ENCODE data around the gene PPP1R10.

PPP1R10 gene

GRCh38 chr6:30619561-30619960 lies 2.5 kb upstream of the PPP1R10 start:
- no peak for DNase-seq (ENCODE audit: low read depth)

DNA sequence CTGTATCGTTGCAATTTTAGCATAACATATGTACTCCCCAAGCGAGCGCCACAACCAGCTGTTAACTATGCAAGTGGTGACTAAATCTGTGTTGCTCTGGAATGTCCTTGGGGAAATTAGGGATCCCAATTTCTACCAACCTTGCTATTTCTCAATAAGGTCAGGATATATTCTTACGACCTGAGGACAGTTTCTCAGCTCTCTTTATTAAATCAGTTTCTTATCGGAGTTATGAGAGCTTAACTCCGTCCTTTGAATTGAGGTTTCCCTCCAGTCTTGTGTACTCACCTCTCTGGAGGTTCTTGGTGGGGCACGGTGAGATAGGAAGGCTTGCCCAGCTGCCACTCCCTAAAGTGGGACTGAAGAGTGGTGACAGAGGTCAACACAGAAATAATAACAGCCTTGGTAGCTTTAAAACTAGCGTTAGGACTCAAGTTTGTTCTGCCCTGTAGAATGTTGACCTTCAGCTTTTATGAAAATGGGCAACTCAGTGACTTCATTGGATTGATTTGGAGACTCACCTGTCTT lies 1.3 kb upstream of the PPP1R10 start:
- no peak for DNase-seq (ENCODE audit: low read depth)

DNA sequence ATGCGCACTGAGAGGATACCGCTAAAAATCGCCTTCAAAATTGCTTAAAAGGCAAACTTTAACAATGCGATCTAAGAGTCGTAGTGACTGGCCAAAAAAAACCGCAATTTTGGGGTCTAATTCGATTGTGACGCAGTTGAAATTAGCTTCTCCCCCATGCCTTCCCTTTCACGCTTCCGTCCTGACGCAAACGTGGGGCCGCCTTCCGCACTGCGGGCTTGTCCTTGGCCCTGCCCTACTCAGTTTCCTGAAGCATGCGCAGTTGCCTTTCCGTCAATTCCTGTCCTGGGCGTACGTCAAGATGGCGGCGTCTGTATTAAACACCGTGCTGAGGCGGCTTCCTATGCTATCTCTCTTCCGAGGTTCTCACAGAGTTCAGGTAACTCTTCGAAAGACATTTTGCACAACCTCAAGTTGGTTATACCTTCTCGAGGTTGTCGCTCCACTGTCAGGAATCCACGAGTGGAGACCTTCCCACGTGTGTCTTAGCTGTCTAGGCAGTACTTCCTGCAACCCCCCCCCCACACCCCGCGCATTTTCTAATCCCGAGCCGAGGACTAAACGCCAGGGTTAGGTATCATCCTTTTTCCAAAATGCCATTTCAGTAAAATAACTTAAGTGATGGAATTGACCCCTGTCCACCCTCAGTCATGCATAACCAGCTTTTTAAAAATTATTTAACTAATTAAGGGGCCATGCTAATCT lies 674 bp upstream of the PPP1R10 start, which contains the start of gene MRPS18B:
Gene MRPS18B, plus strand, starts transcription at position 276 of the 705 bp plus-strand sequence. Its CDS starts 26 bp downstream, at position 302.
- DNase-seq (ENCODE audit: low read depth): peak; percentile 98

DNA sequence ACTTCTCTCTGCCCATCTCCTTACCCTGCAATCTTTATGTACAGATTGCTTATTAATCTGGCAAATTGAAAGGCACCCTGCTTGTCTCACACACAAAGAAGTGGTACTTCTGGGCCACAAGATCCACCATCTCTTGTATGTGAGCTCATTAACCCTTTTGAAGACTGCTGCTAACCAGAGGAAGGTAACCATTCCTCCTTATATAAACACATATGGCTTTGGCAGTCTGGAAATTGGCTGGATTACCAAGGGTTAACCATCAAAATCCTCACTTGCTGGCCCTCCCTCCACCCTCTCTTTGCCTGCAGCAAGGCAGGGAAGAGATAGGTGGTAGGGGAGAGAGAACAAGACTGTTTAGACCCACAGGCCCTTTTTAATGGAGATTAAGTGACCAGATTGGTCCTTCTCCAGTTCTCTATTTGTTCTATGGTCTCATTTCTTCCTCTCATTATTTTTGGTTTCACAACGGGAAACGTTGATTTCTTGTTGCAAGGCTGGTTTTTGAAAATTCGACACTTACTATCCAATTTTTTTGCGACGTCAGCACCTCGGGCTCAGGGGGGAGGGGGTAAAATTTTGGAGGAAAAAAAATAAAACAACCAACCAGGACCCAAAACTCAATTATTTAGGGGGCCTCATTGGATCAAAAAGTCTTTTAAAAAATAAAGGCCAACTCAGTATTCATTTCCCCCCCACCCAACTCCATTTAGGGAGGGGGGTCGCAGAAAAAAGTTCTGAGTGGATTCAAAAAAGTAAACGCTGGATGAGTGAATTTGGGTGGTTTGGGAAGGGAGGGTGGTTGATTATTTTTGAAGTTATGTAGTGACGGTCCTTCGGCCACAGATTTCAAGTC lies 859 bp downstream of the PPP1R10 start:
- DNase-seq (ENCODE audit: low read depth): peak; percentile 27

GRCh38 chr6:30615219-30615957 lies 1.7 kb downstream of the PPP1R10 start:
- no peak for DNase-seq (ENCODE audit: low read depth)

DNA sequence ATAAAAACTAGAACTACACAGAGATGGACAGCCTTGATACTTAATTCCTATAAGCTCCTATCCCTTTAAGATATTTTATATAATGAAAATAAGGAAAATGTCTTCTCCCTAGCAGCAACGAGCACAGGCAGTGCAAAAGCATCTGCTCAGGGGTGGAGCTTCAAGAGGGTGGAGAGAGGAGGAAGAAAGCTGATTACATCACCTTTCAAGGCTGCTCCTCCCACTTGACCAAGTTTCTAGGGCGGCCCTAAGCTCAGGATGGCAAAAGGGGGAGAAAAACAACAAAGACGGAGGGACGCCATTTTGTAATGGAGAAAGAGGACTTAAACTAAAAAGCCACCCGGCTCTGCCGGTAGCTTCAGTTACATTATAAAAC lies 2.2 kb downstream of the PPP1R10 start:
- peak; percentile 82 for DNase-seq (ENCODE audit: low read depth)

DNA sequence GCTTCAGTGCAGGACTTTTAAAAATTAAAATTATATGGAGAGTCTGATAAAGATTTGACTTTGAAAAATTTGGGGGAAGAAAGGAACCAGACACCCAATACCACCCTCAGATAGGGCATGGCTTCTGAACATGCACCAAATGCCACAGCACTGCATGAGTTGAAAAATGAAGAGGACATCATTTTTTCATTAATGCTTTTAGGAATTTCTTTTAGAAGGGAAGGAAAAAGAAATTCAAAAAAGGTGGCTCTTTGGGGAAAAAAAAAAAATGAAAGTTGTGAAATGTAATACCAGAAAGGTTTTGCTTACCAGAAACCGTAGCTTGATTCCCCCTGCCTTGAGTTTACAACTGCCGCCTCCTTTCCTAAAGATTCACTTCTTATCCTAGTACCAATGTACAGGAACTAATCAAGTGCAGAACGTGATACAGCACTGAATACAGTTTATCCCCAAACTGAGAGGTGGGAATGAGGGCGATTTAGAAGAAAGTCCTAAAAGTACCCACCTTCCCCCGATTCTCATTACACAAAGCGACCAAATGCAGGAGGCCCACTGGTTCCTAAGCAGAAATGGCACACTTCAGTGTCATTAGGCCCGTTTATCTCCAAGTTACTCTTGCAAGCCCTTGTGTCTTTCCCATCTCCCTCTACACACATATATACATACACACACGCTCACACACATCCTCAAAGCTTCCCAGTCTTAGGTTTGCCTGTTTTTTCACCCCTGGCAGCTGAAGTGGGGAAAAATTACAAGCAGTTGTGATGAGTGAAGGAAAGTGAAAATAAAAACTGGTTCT lies 2.8 kb downstream of the PPP1R10 start:
- DNase-seq (ENCODE audit: low read depth): no peak

DNA sequence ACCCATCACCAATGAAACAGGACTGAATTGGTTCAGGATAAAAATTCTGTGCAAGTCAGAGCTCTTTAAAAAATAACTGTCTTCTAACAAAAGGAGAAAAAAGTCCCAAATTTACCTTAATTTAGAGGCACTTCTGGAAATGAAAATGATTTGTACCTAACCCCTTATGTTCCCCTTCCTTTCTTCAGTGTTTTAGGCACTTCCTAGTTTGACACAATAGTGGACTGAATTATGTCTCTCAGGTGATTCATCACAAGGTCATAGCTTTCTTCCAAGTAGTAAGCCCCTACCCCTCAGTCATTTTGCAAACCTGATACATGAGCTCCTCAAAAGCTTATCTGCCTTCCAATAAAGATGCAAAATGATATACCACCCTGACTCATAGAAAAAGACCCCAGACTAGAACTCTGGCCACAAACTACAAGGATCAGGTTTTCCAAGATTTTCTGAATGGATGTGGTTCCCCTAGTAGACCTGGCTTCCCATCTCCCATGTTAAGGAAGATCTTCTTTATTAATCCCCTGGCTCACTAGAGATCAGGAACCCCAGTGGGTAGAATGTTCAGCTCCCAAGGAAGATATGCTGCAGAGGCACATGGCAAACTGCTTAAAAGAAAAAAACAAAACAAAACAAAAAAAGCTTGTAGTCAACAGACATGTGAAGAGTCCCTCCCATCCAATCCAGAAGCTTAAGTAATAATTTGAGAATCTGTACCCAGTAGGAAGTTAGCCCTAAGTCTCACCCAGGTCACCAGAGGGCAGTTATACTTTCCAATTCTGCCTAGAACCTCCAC lies 3.6 kb downstream of the PPP1R10 start:
- DNase-seq (ENCODE audit: low read depth): no peak

- no peak for DNase-seq (ENCODE audit: low read depth)
Measured at GRCh38 chr6:30612687-30613248, 4.3 kb downstream of the PPP1R10 start.

DNA sequence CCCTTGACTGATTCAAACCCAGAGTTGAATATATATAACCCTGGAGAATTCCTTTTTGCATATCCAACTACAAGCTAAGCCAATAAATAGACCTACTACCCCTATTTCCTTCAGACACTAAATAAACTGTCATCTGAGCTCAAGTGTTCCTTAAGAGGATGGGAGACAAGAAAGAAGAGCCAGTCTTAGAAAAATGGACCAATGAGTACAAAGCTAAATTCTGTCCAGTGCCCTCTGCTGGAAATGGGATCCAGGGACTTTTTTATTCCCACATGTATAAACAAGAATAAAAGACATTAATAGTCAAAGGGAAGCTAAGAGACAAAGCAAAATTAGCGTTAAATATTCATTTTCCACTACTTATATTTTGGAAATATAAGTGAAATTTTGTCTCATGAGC lies 4.8 kb downstream of the PPP1R10 start:
- DNase-seq (ENCODE audit: low read depth): no peak

GRCh38 chr6:30611856-30612194 lies 5.2 kb downstream of the PPP1R10 start:
- DNase-seq (ENCODE audit: low read depth): no peak

DNA sequence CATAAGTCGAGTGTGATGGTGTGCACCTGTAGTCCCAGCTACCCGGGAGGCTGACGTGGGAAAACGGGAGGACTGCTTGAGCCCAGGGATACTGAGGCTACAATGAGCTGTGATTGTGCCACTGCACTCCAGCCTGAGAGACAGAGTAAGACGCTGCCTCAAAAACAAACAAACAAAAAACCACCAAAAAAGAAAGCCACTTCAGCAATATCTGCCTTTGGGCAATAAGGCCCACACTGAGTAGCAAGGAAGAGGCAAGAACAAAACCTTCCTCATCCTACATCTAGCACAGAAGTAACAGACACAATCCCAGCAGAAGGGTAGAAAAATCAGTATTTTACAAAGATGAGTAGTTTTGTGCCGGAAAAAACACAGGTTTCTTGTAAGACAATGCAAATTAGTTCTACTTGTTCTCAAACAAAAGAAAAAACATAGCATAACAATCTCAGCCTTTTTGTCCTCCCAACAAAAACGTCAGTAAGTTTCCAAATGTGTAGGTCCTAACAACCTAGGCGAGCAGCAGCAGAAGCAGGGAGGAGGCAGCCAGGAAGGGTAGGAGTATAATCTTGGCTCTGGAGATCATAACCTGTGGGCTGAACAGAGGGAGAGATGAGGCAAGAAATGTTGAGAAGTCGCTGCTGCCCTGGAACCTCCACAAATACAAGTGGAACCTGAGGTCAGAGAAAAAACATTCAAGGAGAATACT lies 5.7 kb downstream of the PPP1R10 start:
- DNase-seq (ENCODE audit: low read depth): no peak

DNA sequence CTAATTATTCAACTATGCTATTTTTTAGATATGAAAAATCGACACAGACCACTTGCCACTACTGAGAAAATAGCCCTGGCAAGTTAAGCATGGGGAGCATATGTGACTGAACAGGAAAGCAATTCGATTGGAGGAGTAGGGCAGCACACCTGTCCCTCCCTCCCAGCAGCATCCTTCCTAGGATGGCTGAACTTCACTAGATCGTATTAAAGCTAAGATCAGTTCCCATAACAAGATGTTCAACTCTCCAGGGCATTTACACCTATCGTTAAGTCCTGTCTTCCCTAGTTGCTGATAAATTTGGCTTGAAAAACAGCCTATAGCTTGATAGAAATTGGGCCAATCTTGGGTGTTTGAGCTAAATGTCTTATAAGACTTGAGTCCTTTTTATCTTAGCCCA lies 7.0 kb downstream of the PPP1R10 start:
- DNase-seq (ENCODE audit: low read depth): no peak

DNA sequence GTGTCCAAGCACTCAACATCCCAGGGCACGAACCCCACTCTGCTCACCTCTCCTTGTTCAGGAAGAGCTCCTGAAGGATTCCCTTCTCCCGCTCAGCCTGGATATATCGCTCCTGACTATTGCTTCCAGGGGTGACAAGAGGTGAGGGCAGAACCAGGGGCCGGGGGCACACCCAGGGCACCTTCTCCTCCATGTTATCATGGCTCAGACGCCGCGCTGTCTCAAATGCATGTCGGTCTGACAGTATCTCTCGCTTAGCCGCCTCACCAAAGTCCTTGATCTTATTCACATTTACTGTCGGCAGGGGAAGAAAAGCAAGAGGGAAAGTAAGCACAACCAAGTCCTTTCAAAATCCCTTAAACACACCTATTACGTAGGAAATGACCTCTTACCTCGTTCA lies 13.1 kb downstream of the PPP1R10 start:
- DNase-seq (ENCODE audit: low read depth): no peak

DNA sequence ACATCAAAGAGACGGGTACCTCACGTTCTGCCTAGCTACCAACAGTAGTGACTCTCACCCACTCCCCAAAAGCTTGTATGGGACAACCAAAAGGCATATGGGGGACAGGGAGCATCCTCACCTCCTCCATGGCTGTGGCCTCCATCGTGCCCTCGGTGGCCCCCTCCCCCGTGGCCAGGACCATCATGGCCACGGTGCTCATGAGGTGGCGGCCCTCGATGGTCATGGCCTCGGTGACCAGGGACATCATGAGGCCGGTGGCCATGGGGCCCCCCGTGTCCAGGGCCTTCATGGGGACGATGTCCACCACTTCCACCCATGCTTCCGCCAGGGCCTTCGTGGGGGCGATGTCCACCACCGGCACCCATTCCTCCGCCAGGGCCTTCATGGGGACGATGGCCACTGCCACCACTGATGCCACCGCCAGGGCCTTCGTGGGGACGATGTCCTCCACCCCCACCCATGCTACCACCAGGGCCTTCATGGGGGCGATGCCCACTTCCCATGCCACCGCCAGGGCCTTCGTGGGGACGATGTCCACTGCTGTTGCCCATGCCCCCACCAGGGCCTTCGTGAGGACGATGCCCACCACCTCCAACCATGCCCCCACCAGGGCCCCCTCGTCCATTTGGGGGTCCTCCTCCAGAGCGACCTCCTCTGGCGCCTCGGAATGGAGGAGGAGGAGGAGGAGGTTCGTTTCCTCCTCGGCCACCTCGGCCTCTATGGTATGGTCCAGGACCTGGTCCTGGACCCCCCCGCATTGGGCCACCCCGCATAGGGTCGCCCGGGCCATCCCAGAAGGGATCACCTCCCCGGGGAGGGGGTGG lies 15.0 kb downstream of the PPP1R10 start:
- DNase-seq (ENCODE audit: low read depth): no peak

- DNase-seq (ENCODE audit: low read depth): no peak
Measured at GRCh38 chr6:30601436-30601814, 15.6 kb downstream of the PPP1R10 start.

GRCh38 chr6:30600451-30600961 lies 16.5 kb downstream of the PPP1R10 start:
- DNase-seq (ENCODE audit: low read depth): no peak

DNA sequence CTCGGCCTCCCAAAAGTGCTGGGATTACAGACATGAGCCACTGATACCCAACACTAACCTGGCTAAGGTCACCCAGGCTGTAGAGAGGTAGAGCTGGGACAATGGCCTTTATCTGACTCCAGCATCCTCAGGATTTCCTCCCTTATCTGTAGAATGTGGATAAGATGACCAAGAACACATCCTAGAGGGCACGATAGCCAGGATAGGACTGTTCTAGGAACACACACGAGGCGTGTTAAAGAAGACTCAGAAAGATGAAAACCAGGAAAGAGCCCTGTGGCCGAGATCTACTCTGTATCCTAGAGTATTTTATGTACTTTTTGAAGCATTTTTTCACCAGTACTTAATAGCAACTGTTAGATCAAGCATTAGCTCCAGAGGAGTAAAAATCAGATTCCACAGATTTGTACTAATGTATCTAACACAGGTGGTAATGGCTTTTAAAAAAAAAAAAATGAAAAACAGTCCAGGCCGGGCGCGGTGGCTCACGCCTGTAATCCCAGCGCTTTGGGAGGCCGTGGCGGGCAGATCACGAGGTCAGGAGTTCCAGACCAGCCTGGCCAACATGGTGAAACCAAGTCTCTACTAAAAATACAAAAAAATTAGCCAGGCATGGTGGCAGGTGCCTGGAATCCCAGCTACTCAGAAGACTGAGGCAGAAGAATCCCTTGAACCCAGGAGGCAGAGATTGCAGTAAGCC lies 17.3 kb downstream of the PPP1R10 start:
- no peak for DNase-seq (ENCODE audit: low read depth)

All from T follicular helper cell (primary cell).